ENCODE data around the gene SPATA6.

DNA sequence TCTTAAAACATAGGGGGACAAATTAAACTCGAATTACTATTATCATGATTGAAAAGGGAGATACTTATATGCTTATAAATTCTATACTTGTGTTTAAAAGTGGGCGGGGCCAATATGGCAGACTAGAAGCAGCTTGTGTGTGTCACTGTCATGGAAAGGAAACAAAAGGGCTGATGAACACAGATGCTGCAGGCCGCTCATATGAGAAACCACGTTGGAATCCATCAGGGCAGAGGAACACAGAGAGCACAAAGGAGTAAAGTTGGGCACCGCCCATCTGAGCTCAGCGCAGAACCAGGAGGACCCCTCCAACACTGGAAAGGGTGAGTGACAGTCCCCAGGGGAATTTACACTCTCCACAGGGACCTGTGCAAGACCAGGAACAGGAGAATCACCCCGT, 142.5 kb downstream of the SPATA6 start:
- TF ChIP-seq ARNTL (CRISPR knock-in tag; IDR thresholded peaks at IDR 0.05; ENCODE audit: borderline replicate concordance, low read depth), result no peak
- TF ChIP-seq PPARA (CRISPR knock-in tag; IDR thresholded peaks at IDR 0.05; ENCODE audit: borderline replicate concordance), result no peak
- no peak for TF ChIP-seq ZFP3 (CRISPR knock-in tag; IDR thresholded peaks at IDR 0.05)
- no peak for TF ChIP-seq TCF4 (CRISPR knock-in tag; IDR thresholded peaks at IDR 0.05; ENCODE audit: borderline replicate concordance)
- TF ChIP-seq BACH2 (CRISPR knock-in tag; IDR thresholded peaks at IDR 0.05; ENCODE audit: borderline replicate concordance), result no peak
- TF ChIP-seq RARB (CRISPR knock-in tag; IDR thresholded peaks at IDR 0.05), result no peak
- TF ChIP-seq CSDC2 (CRISPR knock-in tag; IDR thresholded peaks at IDR 0.05), result no peak

All from SK-N-SH treated with all-trans-retinoic acid at 6 μM for 48 hours (cell line).